ENCODE data around the gene PCGF2. TPM values are rescaled to one million over a fixed set of nuclear protein-coding genes. Genes with fewer than 3 reads are reported as not detected.

PCGF2 gene
- total and polyA plus RNA-seq, 10 of the 15 experiments (the other 5 are each of a cell fraction or from before 2014, with no cell fraction given): 2.7 to 35.6 (median 7.2) TPM

- Histone ChIP-seq H4K20me1 (ENCODE audit: control insufficient read depth, insufficient read depth) (no peaks in the 10 kb centered on the region), H3K9me3 (replicated peaks; ENCODE audit: control insufficient read depth, insufficient read depth, low read length) (no peaks in the 10 kb centered on the region; the same call in 2 of the 3 replicates), H3K27ac (ENCODE audit: control insufficient read depth, insufficient read depth) (peak overlapping the region; percentile 34), H3K27me3 (replicated peaks in 1 of 2; ENCODE audit: control insufficient read depth in 2 of 2, insufficient read depth in 2 of 2, low read length in 1 of 2) (no peaks in the 10 kb centered on the region), H3K79me2 (ENCODE audit: control insufficient read depth, insufficient read depth, low read length) (peaks cover 13% of the 10 kb centered on the region), H3K4me2 (ENCODE audit: control insufficient read depth, insufficient read depth) (peak overlapping the region; percentile 95), H3K4me3 (peak overlapping the region; percentile 90), H3K9ac (ENCODE audit: control insufficient read depth, insufficient read depth, low read length) (peak overlapping the region; percentile 73), H3K4me1 (ENCODE audit: control insufficient read depth, insufficient read depth, low read length) (peaks cover 38% of the 10 kb centered on the region), H3K36me3 (ENCODE audit: control insufficient read depth in 2 of 2, insufficient read depth in 2 of 2, low read length in 1 of 2) (peaks cover 0 to 9% of the 10 kb centered on the region in 2 experiments; a peak in 3 of 4 replicates), H2AFZ (ENCODE audit: control insufficient read depth, low read depth, low read length) (peak overlapping the region; percentile 33)
- WGBS (ENCODE audit: insufficient coverage, insufficient replicate concordance, low lambda C conversion rate, missing lambda C conversion rate): 33% methylated on average over 27 of the region's 27 CpGs
- ChIA-PET RAD21 (ENCODE audit: unreplicated experiment) (interaction anchor here (0.8 to 3.6 kb wide), 5 partner anchors 16 to 173 kb away, joined by 3 to 32 read pairs (median 4); partner anchors contain the start of genes EPOP, MLLT6 and PSMB3), CTCF (interaction anchor here (0.6 to 3.3 kb wide), 16 partner anchors 13 to 422 kb away, joined by 3 to 56 read pairs (median 4); partner anchors contain the start of genes EPOP, PCGF2 and PIP4K2B), SMC1A (ENCODE audit: uncharacterized antibody, unreplicated experiment) (interaction anchor here (0.7 to 2.3 kb wide), 7 partner anchors 21 to 173 kb away, joined by 3 to 27 read pairs (median 4); no protein-coding TSS in a partner anchor), POLR2A (interaction anchor here (0.5 to 2.1 kb wide), 4 partner anchors 24 to 666 kb away, joined by 4 to 19 read pairs (median 4); partner anchors contain the start of genes EPOP and MLLT6)
- BruUV-seq (replicated peaks): no TSS peak
- TF ChIP-seq IKZF1 (conservative IDR thresholded peaks at IDR 0.05): no peak; the same call in 1 of the 2 replicates
- no peak for TF ChIP-seq RELA (IDR thresholded peaks at IDR 0.05; ENCODE audit: borderline replicate concordance, partially characterized antibody)
- 0 out of 2 replicates have a peak, but pooled peaks have one; percentile 4 for TF ChIP-seq PAX5 (IDR thresholded peaks at IDR 0.05; ENCODE audit: borderline replicate concordance, low read depth, low read length)
- TF ChIP-seq ATF7 (IDR thresholded peaks at IDR 0.05; ENCODE audit: low read depth): 0 out of 2 replicates have a peak, but pooled peaks have one; percentile 20
- TF ChIP-seq HCFC1 (IDR thresholded peaks at IDR 0.05; ENCODE audit: low read length): no peak
- TF ChIP-seq HDGF (IDR thresholded peaks at IDR 0.05): peak; percentile 85
- peak; percentile 29; the same call in 1 of the 2 replicates for TF ChIP-seq EED (IDR thresholded peaks at IDR 0.05; ENCODE audit: low read depth)
- no peak for TF ChIP-seq NR2C1 (IDR thresholded peaks at IDR 0.05)
- no peak for TF ChIP-seq MTA3 (IDR thresholded peaks at IDR 0.05; ENCODE audit: borderline replicate concordance, low read length)
- TF ChIP-seq FOXK2 (IDR thresholded peaks at IDR 0.05): 0 out of 2 replicates have a peak, but pooled peaks have one; percentile 15
- 0 out of 2 replicates have a peak, but pooled peaks have one; percentile 6 for TF ChIP-seq PKNOX1 (IDR thresholded peaks at IDR 0.05)
- TF ChIP-seq NBN (IDR thresholded peaks at IDR 0.05): peak; percentile 51; the same call in 1 of the 2 replicates
- TF ChIP-seq RFX5 (IDR thresholded peaks at IDR 0.05; ENCODE audit: low read depth, low read length): no peak
- TF ChIP-seq IKZF2 (IDR thresholded peaks at IDR 0.05): peak; percentile 53 to 61; a peak in 3 of 4 replicates
- 0 out of 2 replicates have a peak, but pooled peaks have one; percentile 36 for TF ChIP-seq RELB (IDR thresholded peaks at IDR 0.05; ENCODE audit: low read depth)
- intact Hi-C loops (cut with micrococcal nuclease; ENCODE audit: unreplicated experiment) (loop anchor here (2.0 kb wide), 1 partner anchor 28 kb away; no protein-coding TSS in a partner anchor), in situ Hi-C loops (cut with MboI) (loop anchor here (5.0 kb wide), 1 partner anchor 53 kb away; no protein-coding TSS in a partner anchor)
- DNase-seq (ENCODE audit: low read depth, low spot score) (no peak), FAIRE-seq (no peak), ATAC-seq (peak; percentile 7; the same call in 1 of the 3 replicates)
These were observed 17.4 kb downstream of the PCGF2 start for GRCh38 chr17:38730526-38731379.

Measured in GM12878 (cell line).